Stimulated activated CD8-positive, alpha-beta memory T cell treated with anti-CD3 and anti-CD28 coated beads, Interleukin-4, amount 100 ng/mL, for 1 hour (primary cell): ENCODE data around the gene LBX1.

Experiments used
- DNase-seq, 2 donors: peaks; one replicate each; pipeline ENCODE4 v3.0.0-alpha.2; 2020; ENCODE audit warnings: low read depth in 2 of 2, low spot score in 1 of 2

The LBX1 gene

GRCh38 chr10:101244321-101245050, 15.2 kb upstream of the LBX1 start:
- DNase-seq: no peak

GRCh38 chr10:101241840-101242707, 12.8 kb upstream of the LBX1 start:
- no peak for DNase-seq

- DNase-seq: no peak
Measured at GRCh38 chr10:101238732-101239105, 9.5 kb upstream of the LBX1 start.

GRCh38 chr10:101237982-101238731, 8.9 kb upstream of the LBX1 start:
- DNase-seq: no peak

- DNase-seq: no peak
Measured at GRCh38 chr10:101237081-101237981, 8.1 kb upstream of the LBX1 start.

GRCh38 chr10:101236376-101237080, 7.3 kb upstream of the LBX1 start:
- DNase-seq: no peak

GRCh38 chr10:101235766-101236165, 6.5 kb upstream of the LBX1 start:
- no peak for DNase-seq

GRCh38 chr10:101234333-101234732, 5.1 kb upstream of the LBX1 start:
- DNase-seq: no peak

- no peak for DNase-seq
Measured at GRCh38 chr10:101233863-101234262, 4.6 kb upstream of the LBX1 start.

- DNase-seq: no peak
Measured at GRCh38 chr10:101233443-101233842, 4.2 kb upstream of the LBX1 start.

GRCh38 chr10:101231912-101232689, 2.8 kb upstream of the LBX1 start:
- no peak for DNase-seq

GRCh38 chr10:101231092-101231491, 1.8 kb upstream of the LBX1 start:
- DNase-seq: no peak

- DNase-seq: no peak
Measured at GRCh38 chr10:101230183-101230917, 1.1 kb upstream of the LBX1 start.

GRCh38 chr10:101228966-101229265, 347 bp downstream of the LBX1 start:
- no peak for DNase-seq

- DNase-seq: no peak
Measured at GRCh38 chr10:101228153-101228965, 904 bp downstream of the LBX1 start.

GRCh38 chr10:101227429-101228152, 1.7 kb downstream of the LBX1 start:
- DNase-seq: no peak
